Progenitor cell of endocrine pancreas (in vitro differentiated cells): ENCODE measurements around the gene ZNF18. TPM values are rescaled to one million over a fixed set of nuclear protein-coding genes. Genes with fewer than 3 reads are reported as not detected.
"Not testable (repeated sequence)": the region's sequence is repeated elsewhere in the genome, so short reads cannot be mapped to it uniquely, and the experiment has no call there.

Experiments used
- DNase-seq: peaks from one replicate; pipeline ENCODE4 v3.0.0; 2021; ENCODE audit warnings: low spot score; ENCODE audit not compliant: unreplicated experiment
- H3K27ac Mint-ChIP-seq: 2 replicates; pipeline ENCODE4 v1.8.0; 2021; ENCODE audit warnings: mild to moderate bottlenecking, moderate library complexity, mixed read lengths
- H3K27me3 Mint-ChIP-seq: 2 replicates; pipeline ENCODE4 v1.8.0; 2021; ENCODE audit warnings: mixed read lengths
- H3K36me3 Mint-ChIP-seq: 2 replicates; pipeline ENCODE4 v1.8.0; 2022; ENCODE audit warnings: mixed read lengths; ENCODE audit not compliant: insufficient read depth
- H3K4me1 Mint-ChIP-seq: 2 replicates; pipeline ENCODE4 v1.8.0; 2021; ENCODE audit warnings: low read depth, mixed read lengths
- H3K4me3 Mint-ChIP-seq: 2 replicates; pipeline ENCODE4 v1.8.0; 2021; ENCODE audit warnings: low read depth, mild to moderate bottlenecking, moderate library complexity, mixed read lengths
- H3K9me3 Mint-ChIP-seq: 2 replicates; pipeline ENCODE4 v1.8.0; 2021; ENCODE audit warnings: low read depth, mixed read lengths
- CTCF ChIP-seq: fragments of 200-600 bp; sonication (generic); IDR thresholded peaks from one replicate; pipeline ENCODE4 v1.5.0; 2021; ENCODE audit warnings: antibody characterized with exemption, mild to moderate bottlenecking; ENCODE audit not compliant: unreplicated experiment
- total RNA-seq: library from RNA; stranded (reverse); gene quantifications from 2 replicates; pipeline ENCODE4 v1.2.1, GENCODE V29; 2021

ZNF18 gene
- total RNA-seq, 1 donor from 2014 or later, result 7.8 TPM

- Mint-ChIP-seq H3K4me3 (no peak overlapping the region), H3K9me3 (peaks cover 8% of the 10 kb centered on the region), H3K36me3 (peaks cover 5% of the 10 kb centered on the region), H3K4me1 (no peaks in the 10 kb centered on the region), H3K27ac (no peak overlapping the region), H3K27me3 (no peaks in the 10 kb centered on the region)
- DNase-seq, result no peak
- TF ChIP-seq CTCF, result no peak
Observed at GRCh38 chr17:11954936-11955335, 42.3 kb downstream of the ZNF18 start.

- Mint-ChIP-seq H3K4me1 (no peaks in the 10 kb centered on the region), H3K9me3 (peaks cover 8% of the 10 kb centered on the region), H3K27me3 (no peaks in the 10 kb centered on the region), H3K4me3 (no peak overlapping the region), H3K27ac (no peak overlapping the region), H3K36me3 (peaks cover 5% of the 10 kb centered on the region)
- TF ChIP-seq CTCF, result no peak
- no peak for DNase-seq
Observed at GRCh38 chr17:11953924-11954323, 43.4 kb downstream of the ZNF18 start.

GRCh38 chr17:11952610-11953009 lies 44.7 kb downstream of the ZNF18 start:
- peaks cover 8% of the 10 kb centered on the region for H3K9me3 Mint-ChIP-seq
- no peak for DNase-seq
- H3K4me3 Mint-ChIP-seq, result no peak overlapping the region
- H3K27me3 Mint-ChIP-seq, result no peaks in the 10 kb centered on the region
- TF ChIP-seq CTCF, result no peak
- no peak overlapping the region for H3K27ac Mint-ChIP-seq
- H3K36me3 Mint-ChIP-seq, result peaks cover 5% of the 10 kb centered on the region
- H3K4me1 Mint-ChIP-seq, result no peaks in the 10 kb centered on the region

- no peak overlapping the region for H3K4me3 Mint-ChIP-seq
- no peak for DNase-seq
- H3K27me3 Mint-ChIP-seq, result no peaks in the 10 kb centered on the region
- H3K27ac Mint-ChIP-seq, result no peak overlapping the region
- H3K9me3 Mint-ChIP-seq, result peaks cover 8% of the 10 kb centered on the region
- no peaks in the 10 kb centered on the region for H3K4me1 Mint-ChIP-seq
- peaks cover 5% of the 10 kb centered on the region for H3K36me3 Mint-ChIP-seq
- no peak for TF ChIP-seq CTCF
Observed at GRCh38 chr17:11950771-11951519, 46.3 kb downstream of the ZNF18 start.

GRCh38 chr17:11949571-11949970 lies 47.7 kb downstream of the ZNF18 start:
- H3K27ac Mint-ChIP-seq, H3K9me3 Mint-ChIP-seq, DNase-seq, H3K27me3 Mint-ChIP-seq, H3K36me3 Mint-ChIP-seq, H3K4me3 Mint-ChIP-seq, H3K4me1 Mint-ChIP-seq: not testable (repeated sequence)

- Mint-ChIP-seq H3K27me3 (peaks cover 3% of the 10 kb centered on the region), H3K9me3 (peaks cover 4% of the 10 kb centered on the region), H3K4me1 (peaks cover 3% of the 10 kb centered on the region), H3K4me3 (no peak overlapping the region), H3K27ac (no peak overlapping the region), H3K36me3 (peaks cover 2% of the 10 kb centered on the region)
- no peak for DNase-seq
- TF ChIP-seq CTCF, result no peak
Observed at GRCh38 chr17:11948789-11949188, 48.5 kb downstream of the ZNF18 start.
